ENCODE results near the gene RUNX2.

The RUNX2 gene

GRCh38 chr6:45563041-45563440, 234.9 kb downstream of the RUNX2 start:
- no peak for DNase-seq

- DNase-seq: no peak
Measured at GRCh38 chr6:45563844-45564243, 235.7 kb downstream of the RUNX2 start.

- DNase-seq: no peak
Measured at GRCh38 chr6:45566882-45567281, 238.8 kb downstream of the RUNX2 start.

GRCh38 chr6:45567879-45568278, 239.7 kb downstream of the RUNX2 start:
- DNase-seq: no peak

- DNase-seq: no peak
Measured at GRCh38 chr6:45568626-45569025, 240.5 kb downstream of the RUNX2 start.

- no peak for DNase-seq
Measured at GRCh38 chr6:45569210-45569945, 241.2 kb downstream of the RUNX2 start.

- no peak for DNase-seq
Measured at GRCh38 chr6:45571159-45571558, 243.0 kb downstream of the RUNX2 start.

- no peak for DNase-seq
Measured at GRCh38 chr6:45572833-45573232, 244.7 kb downstream of the RUNX2 start.

- DNase-seq: no peak
Measured at GRCh38 chr6:45574014-45574461, 245.9 kb downstream of the RUNX2 start.

- DNase-seq: no peak
Measured at GRCh38 chr6:45574885-45575284, 246.8 kb downstream of the RUNX2 start.

GRCh38 chr6:45576648-45577624, 248.8 kb downstream of the RUNX2 start:
- no peak for DNase-seq

GRCh38 chr6:45577836-45578504, 249.8 kb downstream of the RUNX2 start:
- DNase-seq: no peak

GRCh38 chr6:45584127-45584526, 256.0 kb downstream of the RUNX2 start:
- peak in 1 of 2 donors; percentile 21 for DNase-seq

GRCh38 chr6:45586216-45587171, 258.4 kb downstream of the RUNX2 start:
- DNase-seq: peak; percentile 55 to 83

GRCh38 chr6:45587229-45588060, 259.3 kb downstream of the RUNX2 start:
- DNase-seq: no peak

GRCh38 chr6:45589367-45589766, 261.2 kb downstream of the RUNX2 start:
- no peak for DNase-seq

- DNase-seq: no peak
Measured at GRCh38 chr6:45590226-45590625, 262.1 kb downstream of the RUNX2 start.

- no peak for DNase-seq
Measured at GRCh38 chr6:45590696-45591184, 262.6 kb downstream of the RUNX2 start.

- DNase-seq: no peak
Measured at GRCh38 chr6:45591306-45591705, 263.2 kb downstream of the RUNX2 start.

GRCh38 chr6:45591890-45592289, 263.8 kb downstream of the RUNX2 start:
- no peak for DNase-seq

GRCh38 chr6:45592991-45593390, 264.9 kb downstream of the RUNX2 start:
- no peak for DNase-seq

All from CD4-positive, alpha-beta T cell treated with Interleukin-1 beta for 1 hour (primary cell).